Left lung (tissue), 10 donors: ENCODE measurements around the gene KASH5. TPM values are rescaled to one million over a fixed set of nuclear protein-coding genes. Genes with fewer than 3 reads are reported as not detected.

ENCODE experiments used
- ATAC-seq: fragments of 200-7000 bp; cut with Tn5 transposase; one replicate; pipeline ENCODE4 v1.9.1; 2020; ENCODE audit warnings: moderate library complexity
- DNase-seq, 4 donors: peaks; one replicate each; pipeline ENCODE4 v3.0.0-alpha.2; 2013 to 2020
- H3K27ac ChIP-seq, 2 donors: fragments of 200-600 bp; sonication (generic) in 1 of 2; one replicate each; pipeline versions ENCODE4 v1.5.0 to v1.8.0; 2020 to 2021
- H3K27me3 ChIP-seq, 2 donors: fragments of 200-600 bp; sonication (generic) in 1 of 2; one replicate each; pipeline versions ENCODE4 v1.5.0 to v1.8.0; 2020 to 2021
- H3K36me3 ChIP-seq, 2 donors: fragments of 200-600 bp; sonication (generic) in 1 of 2; one replicate each; pipeline versions ENCODE4 v1.5.0 to v1.8.0; 2020 to 2021
- H3K4me1 ChIP-seq, 2 donors: fragments of 200-600 bp; one replicate each; pipeline ENCODE4 v1.8.0; 2021
- H3K4me3 ChIP-seq, 2 donors: fragments of 200-600 bp; sonication (generic) in 1 of 2; one replicate each; pipeline versions ENCODE4 v1.5.0 to v1.8.0; 2020 to 2021; ENCODE audit warnings: mild to moderate bottlenecking in 1 of 2
- H3K9me3 ChIP-seq, 2 donors: fragments of 200-600 bp; sonication (generic) in 1 of 2; one replicate each; pipeline versions ENCODE4 v1.5.0 to v1.8.0; 2020 to 2021
- intact Hi-C, 2 donors: fragments of 100-400 bp; cut with DNase I; formaldehyde crosslinking; loops; one replicate each; pipeline versions ENCODE4 v1.11.2 to v1.14.2; 2022
- polyA plus RNA-seq, 6 donors: library from polyadenylated mRNA; unstranded; fragments of 120-200 nt; gene quantifications; one replicate each; pipeline ENCODE4 v1.2.1, GENCODE V29; 2013; ENCODE audit not compliant: insufficient read length in 6 of 6
- total RNA-seq, 2 donors: library from RNA; stranded (reverse); fragmentation: NEBNext Ultra II Directional; extraction: Animal tissue kit (Norgen Biotek cat#: 25700); gene quantifications; one replicate each; pipeline ENCODE4 v1.2.1, GENCODE V29; 2021
- TF ChIP-seq, protein P1 (sequence below), 2 donors: fragments of 200-600 bp; sonication (generic) in 1 of 2; IDR thresholded peaks; one replicate each; pipeline versions ENCODE4 v1.5.0 to v1.8.0; 2021; ENCODE audit warnings: antibody characterized with exemption in 2 of 2
- donor health status: DM: no; HTN: yes; CAD: no.
- donor health status: DM: no; HTN: no; CAD: no.

The KASH5 gene
- total and polyA plus RNA-seq, 8 donors = 0.84 to 3.6 TPM; not detected in 6

DNA sequence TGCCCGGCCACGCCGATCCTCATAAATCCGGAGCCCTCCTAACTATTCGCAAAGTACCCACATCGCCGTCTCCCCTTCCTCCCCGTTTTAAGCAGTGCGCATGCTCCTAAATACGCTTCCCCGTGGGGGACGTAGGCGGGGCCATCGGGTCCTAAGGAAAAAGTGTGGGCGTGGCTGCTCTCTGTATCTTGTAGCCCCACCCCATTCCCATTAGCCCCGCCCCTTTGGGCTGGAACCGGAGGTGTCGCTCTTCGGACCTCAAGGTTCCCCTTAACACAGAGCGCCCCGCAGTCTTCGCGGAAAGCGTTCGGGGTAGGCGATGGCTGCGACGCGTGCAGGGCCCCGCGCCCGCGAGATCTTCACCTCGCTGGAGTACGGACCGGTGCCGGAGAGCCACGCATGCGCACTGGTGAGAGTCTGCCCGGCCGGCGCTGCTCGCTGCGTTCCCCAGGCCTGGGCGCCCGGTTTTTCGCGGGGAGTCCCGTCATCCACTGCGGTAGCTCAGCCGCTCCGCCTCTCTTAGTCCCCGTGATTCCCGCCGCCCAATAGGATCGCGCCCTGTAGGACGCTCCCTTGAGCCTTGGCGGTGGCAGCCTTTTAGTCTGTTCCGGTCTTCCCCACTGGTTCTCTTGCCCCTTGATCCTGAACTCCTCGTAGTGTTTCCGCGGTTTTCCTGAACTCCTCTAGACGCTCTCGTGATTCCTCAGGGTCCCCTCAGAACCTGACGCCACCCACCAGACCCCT is 65.1 kb downstream of the KASH5 start, which contains the start of gene ALDH16A1:
ALDH16A1 (plus strand) TSS at position 213 of the 744 bp plus-strand sequence; CDS start at position 320, 107 bp downstream.
- Histone ChIP-seq H3K4me1 (peaks cover 0 to 36% of the 10 kb centered on the region in 2 donors), H3K36me3 (peaks cover 0 to 13% of the 10 kb centered on the region in 2 donors), H3K9me3 (no peaks in the 10 kb centered on the region), H3K4me3 (peak within 1 kb of the TSS; percentile 51 to 79), H3K27me3 (no peaks in the 10 kb centered on the region), H3K27ac (peak within 1 kb of the TSS; percentile 91 to 98)
- TF ChIP-seq, protein P1, sequence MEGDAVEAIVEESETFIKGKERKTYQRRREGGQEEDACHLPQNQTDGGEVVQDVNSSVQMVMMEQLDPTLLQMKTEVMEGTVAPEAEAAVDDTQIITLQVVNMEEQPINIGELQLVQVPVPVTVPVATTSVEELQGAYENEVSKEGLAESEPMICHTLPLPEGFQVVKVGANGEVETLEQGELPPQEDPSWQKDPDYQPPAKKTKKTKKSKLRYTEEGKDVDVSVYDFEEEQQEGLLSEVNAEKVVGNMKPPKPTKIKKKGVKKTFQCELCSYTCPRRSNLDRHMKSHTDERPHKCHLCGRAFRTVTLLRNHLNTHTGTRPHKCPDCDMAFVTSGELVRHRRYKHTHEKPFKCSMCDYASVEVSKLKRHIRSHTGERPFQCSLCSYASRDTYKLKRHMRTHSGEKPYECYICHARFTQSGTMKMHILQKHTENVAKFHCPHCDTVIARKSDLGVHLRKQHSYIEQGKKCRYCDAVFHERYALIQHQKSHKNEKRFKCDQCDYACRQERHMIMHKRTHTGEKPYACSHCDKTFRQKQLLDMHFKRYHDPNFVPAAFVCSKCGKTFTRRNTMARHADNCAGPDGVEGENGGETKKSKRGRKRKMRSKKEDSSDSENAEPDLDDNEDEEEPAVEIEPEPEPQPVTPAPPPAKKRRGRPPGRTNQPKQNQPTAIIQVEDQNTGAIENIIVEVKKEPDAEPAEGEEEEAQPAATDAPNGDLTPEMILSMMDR (IDR thresholded peaks at IDR 0.05) = no peak
- peak; percentile 97 to 100 (median 98) for DNase-seq
- ATAC-seq = peak; percentile 92
- intact Hi-C loops = no loop called here

DNA sequence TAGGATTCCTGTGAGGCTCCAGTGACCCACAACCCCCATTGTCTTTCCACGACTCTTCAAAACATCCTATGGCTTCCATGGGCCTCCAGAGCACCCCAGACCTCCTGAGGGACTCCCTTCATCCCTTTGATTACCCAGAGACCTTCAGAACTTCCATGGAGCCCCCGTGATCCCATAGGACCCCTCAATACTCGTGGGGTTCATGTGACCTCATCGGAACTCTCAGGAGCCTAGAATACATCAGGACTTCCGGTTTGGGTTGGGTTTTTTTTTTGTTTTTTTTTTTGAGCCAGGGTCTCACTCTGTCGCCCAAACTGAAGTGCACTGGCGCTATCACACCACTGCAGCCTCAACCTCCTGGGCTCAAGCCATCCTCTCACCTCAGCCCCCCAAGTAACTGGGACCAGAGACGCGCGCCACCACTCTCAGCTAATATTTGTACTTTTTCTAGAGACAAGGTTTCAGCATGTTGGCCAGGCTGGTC is 65.8 kb downstream of the KASH5 start:
- no peak for DNase-seq
- no peaks in the 10 kb centered on the region for H3K9me3 ChIP-seq
- ATAC-seq = no peak
- intact Hi-C loops = no loop called here
- peak overlapping the region; percentile 51 to 79 for H3K4me3 ChIP-seq
- H3K4me1 ChIP-seq = peaks cover 0 to 42% of the 10 kb centered on the region in 2 donors
- peak overlapping the region; percentile 91 to 98 for H3K27ac ChIP-seq
- H3K27me3 ChIP-seq = no peaks in the 10 kb centered on the region
- H3K36me3 ChIP-seq = peaks cover 0 to 7% of the 10 kb centered on the region in 2 donors
- TF ChIP-seq, protein P1 (IDR thresholded peaks at IDR 0.05) = no peak

DNA sequence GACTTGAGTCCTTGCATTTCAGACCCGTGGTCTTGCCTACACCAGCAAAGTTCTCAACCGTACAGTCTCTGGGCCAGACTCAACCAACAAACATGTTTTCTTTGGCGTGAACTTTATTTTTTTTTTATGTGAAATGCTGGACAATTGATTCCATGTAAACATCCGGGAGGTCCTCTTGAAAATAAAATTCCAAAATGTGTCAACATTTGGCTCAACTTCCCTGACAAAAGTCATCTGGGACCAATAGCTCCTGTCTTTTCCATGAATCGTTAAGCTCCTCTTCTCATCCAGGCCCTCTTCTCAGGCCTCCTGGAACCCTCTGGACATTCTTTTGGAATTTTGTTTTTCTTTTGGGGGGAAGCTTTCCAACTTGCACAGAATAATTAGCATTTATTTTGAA is 67.7 kb downstream of the KASH5 start:
- peak in 2 of 4 donors; percentile 82 to 84 for DNase-seq
- no peaks in the 10 kb centered on the region for H3K27me3 ChIP-seq
- no peaks in the 10 kb centered on the region for H3K9me3 ChIP-seq
- H3K4me1 ChIP-seq = peaks cover 0 to 30% of the 10 kb centered on the region in 2 donors
- intact Hi-C loops = no loop called here
- ATAC-seq = no peak
- H3K4me3 ChIP-seq = no peak overlapping the region
- H3K36me3 ChIP-seq = peaks cover 0 to 20% of the 10 kb centered on the region in 2 donors
- H3K27ac ChIP-seq = peak overlapping the region; percentile 28 to 60
- TF ChIP-seq, protein P1 (IDR thresholded peaks at IDR 0.05) = no peak

DNA sequence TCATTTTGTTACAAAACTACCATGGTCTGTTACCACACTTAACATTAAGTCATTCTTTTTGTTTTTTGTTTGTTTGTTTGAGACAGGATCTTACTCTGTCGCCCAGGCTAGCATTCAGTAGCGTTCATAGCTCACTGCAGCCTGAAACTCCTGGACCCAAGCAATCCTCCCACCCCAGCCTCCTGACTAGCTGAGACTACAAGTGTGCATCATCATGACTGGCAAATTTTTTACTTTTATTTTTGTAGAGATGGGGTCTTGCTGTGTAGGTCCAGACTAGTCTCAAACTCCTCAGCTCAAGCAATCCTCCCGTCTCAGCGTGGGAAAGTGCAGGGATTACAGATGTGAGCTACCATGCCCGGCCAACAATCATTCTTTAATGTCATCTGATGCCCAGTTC is 68.3 kb downstream of the KASH5 start:
- Histone ChIP-seq H3K4me1 (peaks cover 0 to 26% of the 10 kb centered on the region in 2 donors), H3K36me3 (peaks cover 0 to 21% of the 10 kb centered on the region in 2 donors), H3K27me3 (no peaks in the 10 kb centered on the region), H3K4me3 (no peak overlapping the region), H3K27ac (peak overlapping the region; percentile 28 to 60), H3K9me3 (no peaks in the 10 kb centered on the region)
- ATAC-seq = no peak
- peak in 1 of 4 donors; percentile 64 for DNase-seq
- intact Hi-C loops = no loop called here
- TF ChIP-seq, protein P1 (IDR thresholded peaks at IDR 0.05) = no peak

DNA sequence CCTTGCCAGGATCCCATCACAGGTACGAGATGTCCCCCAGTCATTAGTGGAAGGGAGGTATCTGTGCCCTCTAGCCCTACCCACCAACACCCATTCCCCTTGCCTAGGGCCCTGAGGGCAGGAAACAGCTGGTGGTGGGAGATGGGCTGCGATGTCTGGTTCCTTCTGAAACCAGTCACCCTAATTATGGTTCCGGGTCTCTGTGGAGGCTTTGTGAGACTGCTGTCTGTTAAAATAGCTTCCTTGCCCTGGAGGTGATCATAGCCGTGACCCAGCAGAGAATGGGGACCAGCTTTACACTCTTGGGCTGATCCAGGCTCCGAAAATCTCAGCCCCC is 70.5 kb downstream of the KASH5 start:
- no peak for DNase-seq
- TF ChIP-seq, protein P1 (IDR thresholded peaks at IDR 0.05) = no peak
- H3K4me1 ChIP-seq = peaks cover 0 to 18% of the 10 kb centered on the region in 2 donors
- H3K9me3 ChIP-seq = no peaks in the 10 kb centered on the region
- no peak overlapping the region for H3K4me3 ChIP-seq
- no peaks in the 10 kb centered on the region for H3K27me3 ChIP-seq
- peak overlapping the region; percentile 35 to 72 for H3K27ac ChIP-seq
- intact Hi-C loops = no loop called here
- ATAC-seq = no peak
- H3K36me3 ChIP-seq = peaks cover 0 to 33% of the 10 kb centered on the region in 2 donors
